Measurements from ENCODE around the gene EID2B.

Gene EID2B

GRCh38 chr19:39550197-39550596 lies 17.5 kb upstream of the EID2B start:
- H3K27me3 ChIP-seq (replicated peaks; ENCODE audit: control insufficient read depth, insufficient read depth, low read length) = no peaks in the 10 kb centered on the region
- H3K4me3 ChIP-seq (replicated peaks; ENCODE audit: low read depth, low read length) = no peak overlapping the region
- DNase-seq (ENCODE audit: extremely low read depth, insufficient read length) = no peak
- TF ChIP-seq CTCF (IDR thresholded peaks at IDR 0.05; ENCODE audit: insufficient read depth, low read length, poor library complexity, severe bottlenecking) = no peak
- H3K36me3 ChIP-seq (ENCODE audit: control insufficient read depth, insufficient read depth, low read length) = no peaks in the 10 kb centered on the region

- DNase-seq (ENCODE audit: extremely low read depth, insufficient read length) = no peak
- Histone ChIP-seq H3K36me3 (ENCODE audit: control insufficient read depth, insufficient read depth, low read length) (no peaks in the 10 kb centered on the region), H3K27me3 (replicated peaks; ENCODE audit: control insufficient read depth, insufficient read depth, low read length) (no peaks in the 10 kb centered on the region), H3K4me3 (replicated peaks; ENCODE audit: low read depth, low read length) (no peak overlapping the region)
- TF ChIP-seq CTCF (IDR thresholded peaks at IDR 0.05; ENCODE audit: insufficient read depth, low read length, poor library complexity, severe bottlenecking) = no peak
Observed at GRCh38 chr19:39546599-39546998, 13.9 kb upstream of the EID2B start.

- H3K27me3 ChIP-seq (replicated peaks; ENCODE audit: control insufficient read depth, insufficient read depth, low read length) = no peaks in the 10 kb centered on the region
Observed at GRCh38 chr19:39544911-39545310, 12.3 kb upstream of the EID2B start.

GRCh38 chr19:39544226-39544903 lies 11.7 kb upstream of the EID2B start:
- Histone ChIP-seq H3K27me3 (replicated peaks; ENCODE audit: control insufficient read depth, insufficient read depth, low read length) (no peaks in the 10 kb centered on the region), H3K36me3 (ENCODE audit: control insufficient read depth, insufficient read depth, low read length) (no peaks in the 10 kb centered on the region), H3K4me3 (replicated peaks; ENCODE audit: low read depth, low read length) (no peak overlapping the region)
- no peak for DNase-seq (ENCODE audit: extremely low read depth, insufficient read length)
- TF ChIP-seq CTCF (IDR thresholded peaks at IDR 0.05; ENCODE audit: insufficient read depth, low read length, poor library complexity, severe bottlenecking) = no peak

More at GRCh38 chr19:39544911-39545310, 12.3 kb upstream of the EID2B start:
- no peak for TF ChIP-seq CTCF (IDR thresholded peaks at IDR 0.05; ENCODE audit: insufficient read depth, low read length, poor library complexity, severe bottlenecking)
- DNase-seq (ENCODE audit: extremely low read depth, insufficient read length) = no peak
- no peak overlapping the region for H3K4me3 ChIP-seq (replicated peaks; ENCODE audit: low read depth, low read length)
- no peaks in the 10 kb centered on the region for H3K36me3 ChIP-seq (ENCODE audit: control insufficient read depth, insufficient read depth, low read length)

GRCh38 chr19:39543477-39543857 lies 10.8 kb upstream of the EID2B start:
- no peak overlapping the region for H3K4me3 ChIP-seq (replicated peaks; ENCODE audit: low read depth, low read length)
- H3K27me3 ChIP-seq (replicated peaks; ENCODE audit: control insufficient read depth, insufficient read depth, low read length) = no peaks in the 10 kb centered on the region
- TF ChIP-seq CTCF (IDR thresholded peaks at IDR 0.05; ENCODE audit: insufficient read depth, low read length, poor library complexity, severe bottlenecking) = no peak
- H3K36me3 ChIP-seq (ENCODE audit: control insufficient read depth, insufficient read depth, low read length) = no peaks in the 10 kb centered on the region
- DNase-seq (ENCODE audit: extremely low read depth, insufficient read length) = no peak

GRCh38 chr19:39542206-39542605 lies 9.6 kb upstream of the EID2B start:
- Histone ChIP-seq H3K36me3 (ENCODE audit: control insufficient read depth, insufficient read depth, low read length) (no peaks in the 10 kb centered on the region), H3K4me3 (replicated peaks; ENCODE audit: low read depth, low read length) (no peak overlapping the region), H3K27me3 (replicated peaks; ENCODE audit: control insufficient read depth, insufficient read depth, low read length) (no peaks in the 10 kb centered on the region)
- TF ChIP-seq CTCF (IDR thresholded peaks at IDR 0.05; ENCODE audit: insufficient read depth, low read length, poor library complexity, severe bottlenecking) = no peak
- no peak for DNase-seq (ENCODE audit: extremely low read depth, insufficient read length)
